ENCODE data around the gene HS1BP3. TPM values are rescaled to one million over a fixed set of nuclear protein-coding genes. Genes with fewer than 3 reads are reported as not detected.

The HS1BP3 gene
- total and polyA plus RNA-seq, 9 of the 15 experiments (the other 6 are each of a cell fraction or from before 2014, with no cell fraction given), result 0.41 to 8.3 (median 5.9) TPM

DNA sequence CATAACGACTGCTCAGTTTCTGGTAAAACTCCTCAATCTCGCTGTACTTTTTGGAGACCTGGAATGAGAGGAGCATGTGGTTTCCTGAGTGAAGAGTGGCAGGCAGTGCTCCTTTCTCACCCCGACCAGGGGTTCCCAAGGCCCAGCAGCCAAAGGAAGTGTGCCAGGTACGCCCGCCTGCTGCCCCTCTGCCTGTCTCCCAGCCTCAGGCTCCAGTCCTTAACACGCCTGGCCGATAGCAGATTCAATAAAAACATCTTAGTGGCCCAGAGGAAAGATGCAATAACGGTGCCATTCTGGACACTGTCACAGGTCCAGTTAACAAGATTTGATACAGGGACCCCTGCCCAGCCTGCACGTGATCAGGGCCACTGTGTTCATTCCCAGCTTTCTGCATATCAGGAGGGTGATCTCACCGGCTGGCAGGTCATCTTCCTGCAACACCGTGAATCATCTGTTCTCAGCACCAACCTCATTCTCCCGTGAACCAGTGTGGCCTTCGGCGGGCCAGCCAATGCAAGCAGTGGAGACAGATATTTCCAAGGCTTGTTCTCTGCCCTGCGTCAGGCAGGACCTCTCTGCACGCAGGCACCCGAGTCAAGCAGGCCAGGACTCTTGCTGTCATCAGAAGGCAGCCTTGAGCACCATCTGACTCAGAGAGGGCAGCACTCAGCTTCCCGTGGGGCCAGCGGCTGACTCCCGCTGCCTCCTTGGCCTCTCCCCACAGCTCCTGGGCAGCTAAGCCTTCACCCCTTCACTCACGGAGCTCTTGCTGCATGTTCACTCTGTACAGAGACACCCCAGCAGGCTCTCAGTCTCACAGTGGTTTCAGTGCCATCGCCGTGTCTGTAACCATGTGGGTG is 9.5 kb downstream of the HS1BP3 start:
- no peak for DNase-seq (ENCODE audit: extremely low read depth in 1 of 4, low spot score in 3 of 4)
- intact Hi-C loops (cut with micrococcal nuclease), result no loop called here
- POLR2A ChIA-PET, result no interaction called here
- WGBS (ENCODE audit: insufficient coverage, low coverage, missing lambda C conversion rate), result 65% methylated on average over 20 of the region's 23 CpGs
- Histone ChIP-seq H3K9me3 (replicated peaks; ENCODE audit: control insufficient read depth, insufficient read depth, low read depth, low read length) (no peaks in the 10 kb centered on the region), H3K27me3 (ENCODE audit: control insufficient read depth in 2 of 2, insufficient read depth in 2 of 2, low read length in 2 of 2) (no peaks in the 10 kb centered on the region), H2AFZ (ENCODE audit: low read depth, low read length) (no peak overlapping the region), H3K4me1 (replicated peaks in 1 of 2; ENCODE audit: control insufficient read depth in 2 of 2, insufficient read depth in 2 of 2, low read length in 2 of 2) (peaks cover 7 to 18% of the 10 kb centered on the region in 2 experiments; a peak in 4 of 5 replicates), H3K27ac (ENCODE audit: extremely low read depth, low read depth, low read length) (no peak overlapping the region), H3K9me1 (ENCODE audit: control insufficient read depth, insufficient read depth, low read length) (no peaks in the 10 kb centered on the region), H3K36me3 (ENCODE audit: control insufficient read depth, insufficient read depth, low read length) (no peaks in the 10 kb centered on the region), H3K79me2 (ENCODE audit: control insufficient read depth, insufficient read depth, low read length) (no peaks in the 10 kb centered on the region), H3K9ac (ENCODE audit: insufficient read depth in 1 of 2, low read depth in 2 of 2, low read length in 2 of 2) (peak overlapping the region in 1 of 2 experiments; percentile 36; a peak in 1 of 4 replicates), H3K4me3 (no peak overlapping the region), H4K20me1 (replicated peaks; ENCODE audit: control insufficient read depth, insufficient read depth, low read length) (no peaks in the 10 kb centered on the region), H3K4me2 (ENCODE audit: insufficient read depth, low read length) (no peak overlapping the region)
- in situ Hi-C loops (cut with MboI), result no loop called here
- CTCF ChIA-PET (ENCODE audit: low intra/inter-chr PET ratio), result interaction anchor here (1.0 to 1.4 kb wide), 2 partner anchors 10 to 245 kb away, joined by 3 to 8 read pairs; partner anchors contain the start of gene HS1BP3
- FAIRE-seq, result no peak
- BruUV-seq (replicated peaks), result no TSS peak
- no peak for ATAC-seq
- TF ChIP-seq ZNF668 (CRISPR knock-in tag; IDR thresholded peaks at IDR 0.05), result no peak
- TF ChIP-seq, protein P1, sequence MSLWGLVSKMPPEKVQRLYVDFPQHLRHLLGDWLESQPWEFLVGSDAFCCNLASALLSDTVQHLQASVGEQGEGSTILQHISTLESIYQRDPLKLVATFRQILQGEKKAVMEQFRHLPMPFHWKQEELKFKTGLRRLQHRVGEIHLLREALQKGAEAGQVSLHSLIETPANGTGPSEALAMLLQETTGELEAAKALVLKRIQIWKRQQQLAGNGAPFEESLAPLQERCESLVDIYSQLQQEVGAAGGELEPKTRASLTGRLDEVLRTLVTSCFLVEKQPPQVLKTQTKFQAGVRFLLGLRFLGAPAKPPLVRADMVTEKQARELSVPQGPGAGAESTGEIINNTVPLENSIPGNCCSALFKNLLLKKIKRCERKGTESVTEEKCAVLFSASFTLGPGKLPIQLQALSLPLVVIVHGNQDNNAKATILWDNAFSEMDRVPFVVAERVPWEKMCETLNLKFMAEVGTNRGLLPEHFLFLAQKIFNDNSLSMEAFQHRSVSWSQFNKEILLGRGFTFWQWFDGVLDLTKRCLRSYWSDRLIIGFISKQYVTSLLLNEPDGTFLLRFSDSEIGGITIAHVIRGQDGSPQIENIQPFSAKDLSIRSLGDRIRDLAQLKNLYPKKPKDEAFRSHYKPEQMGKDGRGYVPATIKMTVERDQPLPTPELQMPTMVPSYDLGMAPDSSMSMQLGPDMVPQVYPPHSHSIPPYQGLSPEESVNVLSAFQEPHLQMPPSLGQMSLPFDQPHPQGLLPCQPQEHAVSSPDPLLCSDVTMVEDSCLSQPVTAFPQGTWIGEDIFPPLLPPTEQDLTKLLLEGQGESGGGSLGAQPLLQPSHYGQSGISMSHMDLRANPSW (CRISPR knock-in tag; IDR thresholded peaks at IDR 0.05), result no peak
- TF ChIP-seq RB1 (IDR thresholded peaks at IDR 0.05; ENCODE audit: low read depth), result no peak
- no peak for TF ChIP-seq RNF2 (IDR thresholded peaks at IDR 0.05)
- no peak for TF ChIP-seq ZNF75A (CRISPR knock-in tag; IDR thresholded peaks at IDR 0.05)
- no peak for TF ChIP-seq ZNF311 (CRISPR knock-in tag; IDR thresholded peaks at IDR 0.05)
- no peak for TF ChIP-seq ZNF239 (CRISPR knock-in tag; IDR thresholded peaks at IDR 0.05)
- TF ChIP-seq, protein P2, sequence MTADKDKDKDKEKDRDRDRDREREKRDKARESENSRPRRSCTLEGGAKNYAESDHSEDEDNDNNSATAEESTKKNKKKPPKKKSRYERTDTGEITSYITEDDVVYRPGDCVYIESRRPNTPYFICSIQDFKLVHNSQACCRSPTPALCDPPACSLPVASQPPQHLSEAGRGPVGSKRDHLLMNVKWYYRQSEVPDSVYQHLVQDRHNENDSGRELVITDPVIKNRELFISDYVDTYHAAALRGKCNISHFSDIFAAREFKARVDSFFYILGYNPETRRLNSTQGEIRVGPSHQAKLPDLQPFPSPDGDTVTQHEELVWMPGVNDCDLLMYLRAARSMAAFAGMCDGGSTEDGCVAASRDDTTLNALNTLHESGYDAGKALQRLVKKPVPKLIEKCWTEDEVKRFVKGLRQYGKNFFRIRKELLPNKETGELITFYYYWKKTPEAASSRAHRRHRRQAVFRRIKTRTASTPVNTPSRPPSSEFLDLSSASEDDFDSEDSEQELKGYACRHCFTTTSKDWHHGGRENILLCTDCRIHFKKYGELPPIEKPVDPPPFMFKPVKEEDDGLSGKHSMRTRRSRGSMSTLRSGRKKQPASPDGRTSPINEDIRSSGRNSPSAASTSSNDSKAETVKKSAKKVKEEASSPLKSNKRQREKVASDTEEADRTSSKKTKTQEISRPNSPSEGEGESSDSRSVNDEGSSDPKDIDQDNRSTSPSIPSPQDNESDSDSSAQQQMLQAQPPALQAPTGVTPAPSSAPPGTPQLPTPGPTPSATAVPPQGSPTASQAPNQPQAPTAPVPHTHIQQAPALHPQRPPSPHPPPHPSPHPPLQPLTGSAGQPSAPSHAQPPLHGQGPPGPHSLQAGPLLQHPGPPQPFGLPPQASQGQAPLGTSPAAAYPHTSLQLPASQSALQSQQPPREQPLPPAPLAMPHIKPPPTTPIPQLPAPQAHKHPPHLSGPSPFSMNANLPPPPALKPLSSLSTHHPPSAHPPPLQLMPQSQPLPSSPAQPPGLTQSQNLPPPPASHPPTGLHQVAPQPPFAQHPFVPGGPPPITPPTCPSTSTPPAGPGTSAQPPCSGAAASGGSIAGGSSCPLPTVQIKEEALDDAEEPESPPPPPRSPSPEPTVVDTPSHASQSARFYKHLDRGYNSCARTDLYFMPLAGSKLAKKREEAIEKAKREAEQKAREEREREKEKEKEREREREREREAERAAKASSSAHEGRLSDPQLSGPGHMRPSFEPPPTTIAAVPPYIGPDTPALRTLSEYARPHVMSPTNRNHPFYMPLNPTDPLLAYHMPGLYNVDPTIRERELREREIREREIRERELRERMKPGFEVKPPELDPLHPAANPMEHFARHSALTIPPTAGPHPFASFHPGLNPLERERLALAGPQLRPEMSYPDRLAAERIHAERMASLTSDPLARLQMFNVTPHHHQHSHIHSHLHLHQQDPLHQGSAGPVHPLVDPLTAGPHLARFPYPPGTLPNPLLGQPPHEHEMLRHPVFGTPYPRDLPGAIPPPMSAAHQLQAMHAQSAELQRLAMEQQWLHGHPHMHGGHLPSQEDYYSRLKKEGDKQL (CRISPR knock-in tag; IDR thresholded peaks at IDR 0.05; ENCODE audit: borderline replicate concordance), result no peak
- no peak for TF ChIP-seq TEAD2 (tag; IDR thresholded peaks at IDR 0.05)
- TF ChIP-seq SUPT5H (IDR thresholded peaks at IDR 0.05), result no peak
- no peak for TF ChIP-seq ARID1B (IDR thresholded peaks at IDR 0.05)
